Naive thymus-derived CD4-positive, alpha-beta T cell (primary cell): ENCODE results near the gene MVD. TPM values are rescaled to one million over a fixed set of nuclear protein-coding genes. Genes with fewer than 3 reads are reported as not detected.

ENCODE experiments used
- ATAC-seq: fragments of 150-1000 bp; cut with Tn5 transposase; 2 replicates; pipeline ENCODE4 v1.10.0; 2021; ENCODE audit warnings: mild to moderate bottlenecking, moderate library complexity
- CTCF ChIA-PET: fragments of 350-600 bp; sonication (Branson Sonifier 250); formaldehyde crosslinking; loops from one replicate; lab custom pipeline; 2021; ENCODE audit warnings: antibody characterized with exemption; lab: Charles Lee
- POLR2A ChIA-PET: fragments of 350-600 bp; sonication (Branson Sonifier 250); formaldehyde crosslinking; loops from one replicate; lab custom pipeline; 2021; ENCODE audit warnings: antibody characterized with exemption, inconsistent platforms; lab: Charles Lee
- DNase-seq, 9 donors: peaks; one replicate each; pipeline versions ENCODE4 v3.0.0 to v3.0.0-alpha.2; 2020 to 2022; ENCODE audit warnings: mixed read lengths in 1 of 9
- H3K27ac ChIP-seq: one replicate; pipeline ENCODE4 v1.7.0; 2013; ENCODE audit warnings: mild to moderate bottlenecking, low read depth, low read length, moderate library complexity
- H3K27me3 ChIP-seq, 2 donors: one replicate each; pipeline ENCODE4 v1.7.0; 2013; ENCODE audit warnings: low read length in 2 of 2, mild to moderate bottlenecking in 2 of 2, moderate library complexity in 2 of 2; ENCODE audit not compliant: control insufficient read depth in 2 of 2, insufficient read depth in 2 of 2
- H3K36me3 ChIP-seq, 3 experiments: 1 replicate in 2 of 3; 2 replicates in 1 of 3; pipeline ENCODE4 v1.7.0; 2013; ENCODE audit warnings: low read length in 3 of 3, mild to moderate bottlenecking in 3 of 3, moderate library complexity in 1 of 3; ENCODE audit not compliant: insufficient read depth in 3 of 3, control insufficient read depth in 2 of 3
- H3K4me1 ChIP-seq, 2 donors: one replicate each; pipeline ENCODE4 v1.7.0; 2013; ENCODE audit warnings: low read length in 2 of 2, mild to moderate bottlenecking in 2 of 2, moderate library complexity in 1 of 2; ENCODE audit not compliant: control insufficient read depth in 2 of 2, insufficient read depth in 2 of 2
- H3K4me3 ChIP-seq: 2 replicates; pipeline ENCODE4 v1.7.0; 2013; ENCODE audit warnings: mild to moderate bottlenecking, low read length
- H3K9me3 ChIP-seq, 3 experiments: 1 replicate in 2 of 3; 2 replicates in 1 of 3; pipeline ENCODE4 v1.7.0; 2013; ENCODE audit warnings: low read length in 3 of 3; ENCODE audit not compliant: control insufficient read depth in 2 of 3
- H3K27ac Mint-ChIP-seq, 9 donors: one replicate each; pipeline ENCODE4 v1.8.0; 2020 to 2022; ENCODE audit warnings: mixed read lengths in 9 of 9, mild to moderate bottlenecking in 8 of 9, moderate library complexity in 5 of 9, inconsistent platforms in 2 of 9
- H3K27me3 Mint-ChIP-seq, 5 donors: one replicate each; pipeline ENCODE4 v1.8.0; 2021 to 2022; ENCODE audit warnings: mixed read lengths in 5 of 5, mild to moderate bottlenecking in 1 of 5
- H3K36me3 Mint-ChIP-seq, 5 donors: one replicate each; pipeline ENCODE4 v1.8.0; 2020 to 2022; ENCODE audit warnings: mixed read lengths in 5 of 5, mild to moderate bottlenecking in 3 of 5, inconsistent platforms in 1 of 5
- H3K4me1 Mint-ChIP-seq, 7 donors: one replicate each; pipeline ENCODE4 v1.8.0; 2020 to 2022; ENCODE audit warnings: mixed read lengths in 7 of 7, mild to moderate bottlenecking in 3 of 7, inconsistent platforms in 1 of 7
- H3K4me3 Mint-ChIP-seq, 10 donors: one replicate each; pipeline ENCODE4 v1.8.0; 2020 to 2022; ENCODE audit warnings: mild to moderate bottlenecking in 10 of 10, mixed read lengths in 10 of 10, moderate library complexity in 6 of 10, inconsistent platforms in 2 of 10
- H3K9me3 Mint-ChIP-seq, 11 donors: one replicate each; pipeline ENCODE4 v1.8.0; 2020 to 2022; ENCODE audit warnings: mixed read lengths in 11 of 11, mild to moderate bottlenecking in 4 of 11, inconsistent platforms in 1 of 11, moderate library complexity in 1 of 11
- intact Hi-C, 2 donors: fragments of 100-400 bp; cut with micrococcal nuclease; formaldehyde crosslinking; loops; one replicate each; pipeline ENCODE4 v1.15.1; 2023
- polyA plus RNA-seq, 2 donors: library from polyadenylated mRNA; unstranded; fragments of 300-500 nt; fragmentation: Illumina TruSeq; gene quantifications; one replicate each; pipeline ENCODE4 v1.2.3, GENCODE V29; 2021
- total RNA-seq, 6 experiments: library from RNA in 5 of 6; stranded (reverse) in 5 of 6; gene quantifications; 1 replicate in 5 of 6; 2 replicates in 1 of 6; pipeline ENCODE4 v1.2.3 and lab custom pipeline; 2021 to 2026

The MVD gene
- total and polyA plus RNA-seq, 7 experiments from 2014 or later, result 12.9 to 66.9 (median 41.1) TPM

DNA sequence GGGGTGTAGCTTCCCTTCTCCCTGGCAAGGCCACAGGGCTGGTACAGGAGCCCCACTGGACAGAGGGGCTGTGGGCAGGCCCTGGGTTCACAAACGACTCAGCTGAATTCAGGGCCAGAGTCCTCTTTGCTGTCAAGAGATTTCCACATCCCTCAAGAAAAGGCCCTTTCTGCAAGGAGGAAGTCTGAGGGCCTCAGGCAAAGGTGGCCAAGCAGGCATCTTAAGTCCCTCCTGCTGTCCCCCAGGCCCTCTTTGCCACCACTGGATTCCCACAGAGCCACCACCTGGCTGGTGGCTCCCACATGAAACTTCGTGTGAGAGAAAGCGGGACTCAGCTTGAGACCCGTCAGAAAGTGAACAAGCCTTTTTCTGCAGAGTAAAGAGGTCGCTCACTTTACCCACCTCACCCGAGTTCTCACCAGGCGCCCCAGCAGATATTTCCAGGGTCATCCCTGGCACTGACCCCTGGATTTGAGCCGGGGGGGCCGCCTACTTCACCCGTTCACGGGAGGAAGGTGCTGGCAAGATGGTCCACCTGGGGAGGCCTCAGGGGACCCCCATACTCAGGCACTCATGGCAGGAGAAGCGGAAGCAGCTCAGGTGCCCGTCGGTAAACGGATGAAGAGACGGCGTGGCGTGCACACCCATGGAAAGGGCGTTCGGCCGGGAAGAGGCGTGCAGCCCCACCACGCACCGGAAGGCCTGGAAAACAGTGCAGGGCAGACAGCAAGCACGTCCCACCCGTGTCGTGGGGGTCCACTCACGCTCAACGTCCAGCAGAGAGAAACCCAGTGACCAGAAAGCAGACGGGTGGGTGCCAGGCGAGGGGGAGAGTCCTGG is 39.7 kb upstream of the MVD start:
- H3K36me3 Mint-ChIP-seq, result peaks cover 0 to 29% (median 3%) of the 10 kb centered on the region in 5 donors
- Histone ChIP-seq H3K4me1 (peaks cover 41 to 67% of the 10 kb centered on the region in 2 donors), H3K9me3 (no peaks in the 10 kb centered on the region), H3K27ac (peak overlapping the region; percentile 88), H3K36me3 (peaks cover 0 to 28% (median 6%) of the 10 kb centered on the region in 3 experiments), H3K27me3 (no peaks in the 10 kb centered on the region), H3K4me3 (peak overlapping the region; percentile 56)
- intact Hi-C loops, result loop anchor here (1.0 to 10.0 kb wide), 7 partner anchors 35 to 1022 kb away; partner anchors contain the start of genes BANP (in 2 of the 2), CYBA (in 1 of the 2), GALNS (in 1 of the 2) and IL17C (in 1 of the 2)
- peaks cover 44 to 70% (median 51%) of the 10 kb centered on the region in 7 donors for H3K4me1 Mint-ChIP-seq
- H3K4me3 Mint-ChIP-seq, result peak overlapping the region; percentile 78 to 98 (median 94)
- no peaks in the 10 kb centered on the region for H3K27me3 Mint-ChIP-seq
- POLR2A ChIA-PET, result interaction anchor here (0.6 to 7.0 kb wide), 18 partner anchors 13 to 1171 kb away, joined by 3 to 134 read pairs (median 6); partner anchors contain the start of genes CYBA, GALNS, MVD and SNAI3
- DNase-seq (peak in 2 of 9 donors; percentile 24 to 33), ATAC-seq (no peak)
- peak overlapping the region; percentile 85 to 98 (median 97) for H3K27ac Mint-ChIP-seq
- CTCF ChIA-PET, result interaction anchor here (0.8 to 2.5 kb wide), 4 partner anchors 10 to 53 kb away, joined by 3 to 10 read pairs (median 4); no protein-coding TSS in a partner anchor
- no peaks in the 10 kb centered on the region for H3K9me3 Mint-ChIP-seq

DNA sequence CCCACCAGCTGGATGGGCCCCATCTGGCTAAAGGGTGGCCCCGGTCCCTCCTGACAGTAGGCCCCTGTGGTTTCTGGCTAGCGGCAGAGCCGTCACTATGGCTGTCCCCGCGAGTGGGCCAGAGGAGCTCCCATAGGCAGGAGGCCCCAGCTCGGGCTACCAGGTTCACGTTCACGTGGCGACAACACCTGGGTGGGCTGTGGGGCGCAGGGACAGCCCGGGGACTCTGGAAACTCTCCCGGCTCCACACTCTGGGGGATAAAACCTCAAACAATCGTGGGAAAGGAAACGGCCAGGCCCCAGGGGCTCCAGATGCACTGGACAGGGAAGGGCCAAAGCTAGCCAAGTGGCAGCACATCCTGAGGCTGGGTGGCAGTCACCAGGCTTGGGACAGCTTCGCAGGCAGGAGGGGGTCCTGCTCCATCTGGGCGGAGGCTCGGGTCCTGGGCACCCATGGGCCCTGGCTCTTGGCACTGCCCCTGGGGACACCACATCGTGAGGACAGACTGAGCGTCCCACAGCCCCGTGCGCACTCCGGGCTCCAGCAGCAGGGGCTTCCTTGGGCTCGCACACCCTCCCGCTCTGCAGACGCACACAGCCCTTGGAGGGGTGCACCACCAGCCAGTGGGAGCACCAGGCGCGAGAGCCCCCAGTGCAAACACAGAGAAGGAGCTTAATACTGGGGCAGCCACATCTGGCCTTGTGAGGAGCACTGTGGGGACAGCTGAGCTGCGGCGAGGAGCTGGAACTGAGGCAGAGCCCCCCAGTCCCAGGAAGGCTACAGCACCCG is 38.9 kb upstream of the MVD start:
- CTCF ChIA-PET, result interaction anchor here (0.5 to 2.5 kb wide), 6 partner anchors 9 to 514 kb away, joined by 3 to 17 read pairs (median 4); partner anchors contain the start of gene SNAI3
- POLR2A ChIA-PET, result interaction anchor here (0.6 to 7.0 kb wide), 14 partner anchors 13 to 1172 kb away, joined by 3 to 134 read pairs (median 6); partner anchors contain the start of genes CYBA, MVD, SNAI3 and TCF25
- no peak for ATAC-seq

DNA sequence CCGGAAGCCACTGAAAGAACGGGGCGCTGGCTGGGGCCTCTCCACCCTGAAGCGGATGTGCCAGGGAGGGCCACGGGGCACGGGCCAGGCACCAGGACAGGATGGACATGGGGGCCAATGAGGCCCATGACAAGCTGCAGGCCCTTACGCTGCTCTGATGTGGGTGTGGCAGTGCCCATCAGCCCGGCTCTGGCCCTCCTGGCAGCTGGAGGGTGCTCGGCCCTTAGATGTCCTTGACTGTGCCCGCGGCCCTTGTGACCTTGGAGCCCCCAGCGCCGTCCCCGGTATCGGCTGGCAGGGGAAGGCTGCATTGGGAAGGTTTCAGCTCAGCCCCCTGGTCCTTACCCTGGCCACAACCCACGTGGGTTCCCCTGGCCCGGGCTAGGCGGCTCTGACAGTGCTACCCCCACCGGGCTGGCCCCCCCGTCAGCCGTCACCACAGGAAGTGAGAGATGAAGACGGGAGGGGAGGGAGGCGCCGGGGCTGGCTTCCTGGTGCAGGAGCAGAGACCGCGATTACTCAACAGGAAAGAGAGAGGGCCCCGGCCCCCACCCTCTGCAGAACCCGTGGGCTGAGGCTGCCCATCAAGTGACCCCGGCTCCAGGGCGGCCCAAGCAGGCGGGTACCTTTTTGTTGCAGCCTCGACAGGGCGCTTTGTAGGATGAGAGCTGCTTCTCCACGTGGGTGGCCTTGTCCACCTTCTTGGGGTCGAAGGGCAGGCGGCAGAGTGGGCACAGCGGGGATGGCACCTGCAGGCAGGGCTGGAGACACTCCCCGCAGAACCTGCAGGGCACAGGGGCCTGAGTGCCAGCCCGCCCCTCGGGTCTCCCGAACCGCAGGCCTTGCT is 38.0 kb upstream of the MVD start:
- H3K9me3 Mint-ChIP-seq, result no peaks in the 10 kb centered on the region
- CTCF ChIA-PET, result interaction anchor here (0.6 to 2.5 kb wide), 5 partner anchors 10 to 45 kb away, joined by 3 to 17 read pairs (median 4); partner anchors contain the start of gene SNAI3
- H3K36me3 Mint-ChIP-seq, result peaks cover 0 to 31% (median 3%) of the 10 kb centered on the region in 5 donors

More for the DNA sequence above, 38.9 kb upstream of the MVD start:
- Mint-ChIP-seq H3K4me3 (peak overlapping the region; percentile 78 to 98 (median 94)), H3K9me3 (no peaks in the 10 kb centered on the region), H3K27me3 (no peaks in the 10 kb centered on the region), H3K36me3 (peaks cover 0 to 31% (median 3%) of the 10 kb centered on the region in 5 donors), H3K27ac (peak overlapping the region; percentile 85 to 98 (median 97)), H3K4me1 (peaks cover 36 to 68% (median 46%) of the 10 kb centered on the region in 7 donors)
- Histone ChIP-seq H3K4me3 (peak overlapping the region; percentile 56), H3K27ac (peak overlapping the region; percentile 88), H3K36me3 (peaks cover 0 to 36% (median 9%) of the 10 kb centered on the region in 3 experiments), H3K27me3 (no peaks in the 10 kb centered on the region), H3K4me1 (peaks cover 33 to 61% of the 10 kb centered on the region in 2 donors), H3K9me3 (no peaks in the 10 kb centered on the region)
- intact Hi-C loops, result loop anchor here (1.0 to 10.0 kb wide), 16 partner anchors 9 to 1023 kb away; partner anchors contain the start of genes BANP (in 2 of the 2), GALNS (in 2 of the 2), MVD (in 2 of the 2) and SNAI3 (in 2 of the 2)
- peak in 1 of 9 donors; percentile 19 for DNase-seq

DNA sequence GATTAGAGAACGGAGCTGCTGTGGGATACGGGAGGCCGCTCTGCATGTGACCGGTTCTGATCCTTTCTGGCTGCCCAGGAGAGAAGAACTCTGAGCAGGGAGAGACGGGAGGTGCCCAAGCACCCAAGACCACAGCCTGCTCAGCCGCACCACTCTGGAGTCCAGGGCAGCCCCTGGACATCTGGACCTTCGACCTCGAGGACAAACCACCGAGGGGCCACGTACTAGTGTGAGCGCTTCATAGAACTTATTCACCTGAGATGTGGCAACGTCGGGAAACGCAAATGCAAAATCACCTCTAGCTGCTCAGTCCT is 37.4 kb upstream of the MVD start:
- intact Hi-C loops, result loop anchor here (2.0 to 10.0 kb wide), 7 partner anchors 37 to 1025 kb away; partner anchors contain the start of genes BANP (in 2 of the 2), GALNS (in 1 of the 2), IL17C (in 1 of the 2) and TRAPPC2L (in 1 of the 2)
- Mint-ChIP-seq H3K4me3 (peak overlapping the region; percentile 78 to 98 (median 94)), H3K27me3 (no peaks in the 10 kb centered on the region), H3K27ac (peak overlapping the region; percentile 85 to 98 (median 97)), H3K36me3 (peaks cover 0 to 31% (median 3%) of the 10 kb centered on the region in 5 donors), H3K9me3 (no peaks in the 10 kb centered on the region), H3K4me1 (peaks cover 33 to 66% (median 45%) of the 10 kb centered on the region in 7 donors)
- Histone ChIP-seq H3K4me3 (peak overlapping the region; percentile 56), H3K27ac (peak overlapping the region; percentile 88), H3K9me3 (no peaks in the 10 kb centered on the region), H3K36me3 (peaks cover 0 to 51% (median 9%) of the 10 kb centered on the region in 3 experiments), H3K4me1 (peaks cover 30 to 60% of the 10 kb centered on the region in 2 donors), H3K27me3 (no peaks in the 10 kb centered on the region)
- ChIA-PET POLR2A (interaction anchor here (0.5 to 7.0 kb wide), 14 partner anchors 11 to 130 kb away, joined by 3 to 134 read pairs (median 4); partner anchors contain the start of genes MVD, SNAI3 and ZC3H18), CTCF (interaction anchor here (0.6 to 2.5 kb wide), 4 partner anchors 9 to 45 kb away, joined by 3 to 17 read pairs (median 7); partner anchors contain the start of gene SNAI3)
- ATAC-seq (no peak), DNase-seq (no peak)

More for the DNA sequence above, 38.0 kb upstream of the MVD start:
- no peaks in the 10 kb centered on the region for H3K27me3 ChIP-seq
- DNase-seq (peak; percentile 86 to 96 (median 93)), ATAC-seq (peak; percentile 91)
- H3K4me1 Mint-ChIP-seq, result peaks cover 36 to 69% (median 47%) of the 10 kb centered on the region in 7 donors
- H3K4me1 ChIP-seq, result peaks cover 32 to 60% of the 10 kb centered on the region in 2 donors
- intact Hi-C loops, result loop anchor here (1.0 to 10.0 kb wide), 16 partner anchors 9 to 1024 kb away; partner anchors contain the start of genes BANP (in 2 of the 2), MVD (in 2 of the 2), SNAI3 (in 2 of the 2) and CYBA (in 1 of the 2)
- H3K9me3 ChIP-seq, result no peaks in the 10 kb centered on the region
- H3K27ac Mint-ChIP-seq, result peak overlapping the region; percentile 85 to 98 (median 97)
- peak overlapping the region; percentile 88 for H3K27ac ChIP-seq
- peak overlapping the region; percentile 78 to 98 (median 94) for H3K4me3 Mint-ChIP-seq
- no peaks in the 10 kb centered on the region for H3K27me3 Mint-ChIP-seq
- peaks cover 0 to 45% (median 9%) of the 10 kb centered on the region in 3 experiments for H3K36me3 ChIP-seq
- H3K4me3 ChIP-seq, result peak overlapping the region; percentile 56
- POLR2A ChIA-PET, result interaction anchor here (0.5 to 7.0 kb wide), 20 partner anchors 12 to 1173 kb away, joined by 3 to 134 read pairs (median 6); partner anchors contain the start of genes CYBA, MVD, SNAI3 and TCF25

DNA sequence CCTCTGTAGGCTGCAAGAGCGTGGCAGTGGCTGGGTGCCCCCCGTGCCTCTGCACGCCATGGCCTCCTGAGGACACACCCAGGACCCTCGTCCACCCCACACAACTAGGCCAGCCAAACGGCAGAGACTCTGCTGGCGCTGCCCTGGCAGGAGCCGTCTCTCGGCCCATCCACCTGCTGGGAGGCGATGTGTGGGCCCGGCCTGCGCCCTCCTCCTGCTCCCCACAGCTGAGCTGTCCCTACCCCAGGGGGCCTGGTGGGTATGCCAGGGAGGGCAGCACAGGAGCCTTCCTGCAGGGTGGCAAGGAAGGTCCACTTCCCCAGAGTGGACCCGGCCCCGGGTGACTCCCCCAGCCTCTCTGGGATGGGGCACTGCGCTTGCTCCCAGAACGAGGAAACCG is 36.3 kb upstream of the MVD start:
- ChIA-PET POLR2A (interaction anchor here (7.0 kb wide), 1 partner anchor 10 kb away, joined by 134 read pairs; the partner anchor contains the start of gene SNAI3), CTCF (no interaction called here)
- DNase-seq, result no peak
- Mint-ChIP-seq H3K9me3 (no peaks in the 10 kb centered on the region), H3K4me3 (peak overlapping the region in 4 of 10 donors; percentile 50 to 98 (median 92)), H3K27ac (peak overlapping the region in 8 of 9 donors; percentile 28 to 98 (median 97)), H3K36me3 (peaks cover 0 to 29% (median 3%) of the 10 kb centered on the region in 5 donors), H3K27me3 (no peaks in the 10 kb centered on the region), H3K4me1 (peaks cover 29 to 63% (median 36%) of the 10 kb centered on the region in 7 donors)
- ATAC-seq, result no peak
- no peak overlapping the region for H3K4me3 ChIP-seq
- H3K36me3 ChIP-seq, result peaks cover 0 to 54% (median 9%) of the 10 kb centered on the region in 3 experiments
- H3K27ac ChIP-seq, result peak overlapping the region; percentile 88
- peaks cover 19 to 51% of the 10 kb centered on the region in 2 donors for H3K4me1 ChIP-seq
- intact Hi-C loops, result no loop called here
- H3K27me3 ChIP-seq, result no peaks in the 10 kb centered on the region
- H3K9me3 ChIP-seq, result no peaks in the 10 kb centered on the region
